Neural progenitor cell (in vitro differentiated cells): ENCODE measurements around the gene MDM4. TPM values are rescaled to one million over a fixed set of nuclear protein-coding genes. Genes with fewer than 3 reads are reported as not detected.
A peak's percentile ranks its signal among the peaks of the same experiment; 100 is the strongest.

ENCODE experiments used
- DNase-seq: peaks from one replicate; pipeline ENCODE4 v3.0.0-alpha.2; 2016; ENCODE audit warnings: low spot score
- H2AFZ ChIP-seq: fragments of 200-600 bp; sonication (generic); replicated peaks from 2 replicates; pipeline ENCODE4 v1.6.1; 2016; ENCODE audit warnings: antibody characterized with exemption
- H3F3A ChIP-seq: fragments of 200-600 bp; sonication (generic); 2 replicates; pipeline ENCODE4 v1.6.1; 2016; ENCODE audit warnings: antibody characterized with exemption, low read depth
- H3K27ac ChIP-seq: fragments of 200-600 bp; sonication (generic); 2 replicates; pipeline ENCODE4 v1.5.1; 2016; ENCODE audit warnings: mild to moderate bottlenecking
- H3K27me3 ChIP-seq: fragments of 200-600 bp; sonication (generic); 2 replicates; pipeline ENCODE4 v1.6.1; 2016; ENCODE audit warnings: mild to moderate bottlenecking, moderate library complexity
- H3K36me3 ChIP-seq: fragments of 200-600 bp; sonication (generic); 2 replicates; pipeline ENCODE4 v1.5.1; 2016
- H3K4me1 ChIP-seq: fragments of 200-600 bp; sonication (generic); 2 replicates; pipeline ENCODE4 v1.6.1; 2016; ENCODE audit warnings: mixed run types
- H3K4me2 ChIP-seq: fragments of 200-600 bp; sonication (generic); 2 replicates; pipeline ENCODE4 v1.6.1; 2016
- H3K4me3 ChIP-seq: fragments of 200-600 bp; sonication (generic); 2 replicates; pipeline ENCODE4 v1.5.1; 2016
- H3K79me2 ChIP-seq: fragments of 200-600 bp; sonication (generic); 2 replicates; pipeline ENCODE4 v1.6.1; 2016; ENCODE audit warnings: low read depth
- H3K9ac ChIP-seq: fragments of 200-600 bp; sonication (generic); 2 replicates; pipeline ENCODE4 v1.6.1; 2016
- H3K9me3 ChIP-seq: fragments of 200-600 bp; sonication (generic); 2 replicates; pipeline ENCODE4 v1.5.1; 2016; ENCODE audit warnings: low read depth
- H4K20me1 ChIP-seq: fragments of 200-600 bp; sonication (generic); 2 replicates; pipeline ENCODE4 v1.6.1; 2016; ENCODE audit warnings: low read depth
- H3K27ac Mint-ChIP-seq: 3 replicates; pipeline ENCODE4 v1.8.0; 2021; ENCODE audit warnings: mixed read lengths
- H3K27me3 Mint-ChIP-seq: 2 replicates; pipeline ENCODE4 v1.8.0; 2022; ENCODE audit warnings: low read depth, mild to moderate bottlenecking, inconsistent platforms, moderate library complexity, mixed read lengths; ENCODE audit not compliant: insufficient read depth
- H3K36me3 Mint-ChIP-seq: 3 replicates; pipeline ENCODE4 v1.8.0; 2021; ENCODE audit warnings: mixed read lengths
- H3K4me1 Mint-ChIP-seq: 3 replicates; pipeline ENCODE4 v1.8.0; 2021; ENCODE audit warnings: mixed read lengths
- H3K4me3 Mint-ChIP-seq: 3 replicates; pipeline ENCODE4 v1.8.0; 2021; ENCODE audit warnings: mild to moderate bottlenecking, moderate library complexity, mixed read lengths
- H3K9me3 Mint-ChIP-seq: 3 replicates; pipeline ENCODE4 v1.8.0; 2020; ENCODE audit warnings: mixed read lengths
- CTCF ChIP-seq: fragments of 200-600 bp; sonication (generic); IDR thresholded peaks from 2 replicates; pipeline ENCODE4 v1.5.1; 2017; ENCODE audit warnings: antibody characterized with exemption, mild to moderate bottlenecking
- EZH2 ChIP-seq: fragments of 200-600 bp; sonication (generic); IDR thresholded peaks from 2 replicates; pipeline ENCODE4 v1.6.1; 2017; ENCODE audit warnings: antibody characterized with exemption, mild to moderate bottlenecking, moderate library complexity
- EZH2phosphoT487 ChIP-seq: fragments of 200-600 bp; sonication (generic); IDR thresholded peaks from 2 replicates; pipeline ENCODE4 v1.6.1; 2017; ENCODE audit warnings: antibody characterized with exemption
- total RNA-seq: library from RNA; depleted of rRNA; stranded (reverse); fragments of >200 nt; gene quantifications from 2 replicates; pipeline ENCODE4 v1.2.3, GENCODE V29; 2015; ENCODE audit warnings: low replicate concordance

Gene MDM4
- total RNA-seq, 1 donor from 2014 or later: 72.9 TPM

DNA sequence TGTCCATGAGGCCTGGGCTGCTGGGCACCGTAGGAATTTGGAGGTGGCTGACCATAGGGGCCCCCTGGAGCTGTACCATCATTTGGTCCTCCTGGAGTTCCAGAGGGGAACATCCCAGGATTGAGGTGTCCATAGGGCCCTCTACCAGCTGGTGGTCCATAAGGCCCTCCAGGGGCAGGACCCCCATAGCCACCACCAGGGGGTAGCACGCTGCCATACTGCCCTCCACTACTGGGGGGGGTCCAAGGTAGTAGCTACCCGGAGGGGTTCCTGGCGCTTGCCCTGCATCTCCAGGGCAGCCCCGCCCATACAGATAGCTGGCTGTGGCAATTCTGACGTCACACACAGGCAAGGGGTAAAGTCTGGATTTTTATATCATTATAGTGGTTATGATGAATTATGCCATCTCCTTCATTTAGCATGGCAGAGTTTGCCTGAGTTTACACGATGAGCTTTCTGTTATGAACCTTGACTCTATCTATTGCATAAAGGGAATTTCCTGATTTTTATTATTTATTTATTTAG, 13.2 kb downstream of the MDM4 start:
- Histone ChIP-seq H3F3A (peaks cover 4% of the 10 kb centered on the region), H3K9ac (no peak overlapping the region), H2AFZ (no peak overlapping the region), H3K4me2 (no peak overlapping the region), H3K27me3 (no peaks in the 10 kb centered on the region), H3K27ac (no peak overlapping the region), H3K36me3 (peaks cover 22% of the 10 kb centered on the region), H3K4me3 (no peak overlapping the region), H3K79me2 (peaks cover 16% of the 10 kb centered on the region), H4K20me1 (peaks cover 27% of the 10 kb centered on the region), H3K4me1 (no peaks in the 10 kb centered on the region), H3K9me3 (no peaks in the 10 kb centered on the region)
- Mint-ChIP-seq H3K27ac (no peak overlapping the region), H3K36me3 (peaks cover 34% of the 10 kb centered on the region), H3K4me3 (no peak overlapping the region), H3K4me1 (no peaks in the 10 kb centered on the region), H3K9me3 (no peaks in the 10 kb centered on the region), H3K27me3 (no peaks in the 10 kb centered on the region)
- TF ChIP-seq CTCF (peak; percentile 6), EZH2 (no peak)
- no peak for DNase-seq

- H4K20me1 ChIP-seq: peaks cover 13% of the 10 kb centered on the region
- TF ChIP-seq CTCF (no peak), EZH2 (no peak), EZH2phosphoT487 (no peak)
- H2AFZ ChIP-seq: no peak overlapping the region
- Mint-ChIP-seq H3K9me3 (no peaks in the 10 kb centered on the region), H3K27ac (no peak overlapping the region), H3K4me1 (no peaks in the 10 kb centered on the region), H3K4me3 (no peak overlapping the region), H3K27me3 (no peaks in the 10 kb centered on the region), H3K36me3 (peaks cover 34% of the 10 kb centered on the region)
- H3K4me1 ChIP-seq: no peaks in the 10 kb centered on the region
- H3K9me3 ChIP-seq: no peaks in the 10 kb centered on the region
- H3K9ac ChIP-seq: no peak overlapping the region
- no peak overlapping the region for H3K4me3 ChIP-seq
- no peak overlapping the region for H3K4me2 ChIP-seq
- DNase-seq: no peak
- H3F3A ChIP-seq: peaks cover 4% of the 10 kb centered on the region
- H3K36me3 ChIP-seq: peaks cover 22% of the 10 kb centered on the region
- no peaks in the 10 kb centered on the region for H3K27me3 ChIP-seq
- no peak overlapping the region for H3K27ac ChIP-seq
- peaks cover under 1% of the 10 kb centered on the region for H3K79me2 ChIP-seq
Observed at GRCh38 chr1:204530932-204531331, 14.7 kb downstream of the MDM4 start.

DNA sequence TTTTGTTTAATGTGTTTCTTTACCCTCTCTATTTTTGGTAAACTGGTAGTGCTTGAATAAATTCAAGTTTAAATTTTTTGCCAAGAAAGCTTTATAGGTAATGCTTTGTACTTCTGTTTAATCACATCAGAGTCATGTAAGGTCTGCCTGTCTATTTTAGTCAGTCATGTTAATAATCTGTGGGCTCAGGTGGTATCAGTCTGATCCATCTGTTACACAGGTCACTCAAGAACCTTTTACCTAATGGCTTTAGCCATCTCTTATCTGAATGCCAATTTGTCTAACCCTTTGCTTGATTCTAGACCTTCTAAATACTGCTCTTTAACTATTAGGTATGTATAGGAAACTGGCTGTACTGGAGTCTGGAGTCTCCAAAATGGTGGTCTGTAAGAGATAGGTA, 16.6 kb downstream of the MDM4 start:
- H3K4me1 Mint-ChIP-seq: no peaks in the 10 kb centered on the region
- no peak for DNase-seq
- Histone ChIP-seq H3K4me2 (no peak overlapping the region), H3K27me3 (no peaks in the 10 kb centered on the region), H3K4me3 (no peak overlapping the region), H3K79me2 (no peaks in the 10 kb centered on the region), H4K20me1 (peaks cover 10% of the 10 kb centered on the region), H2AFZ (no peak overlapping the region), H3K36me3 (peaks cover 20% of the 10 kb centered on the region), H3F3A (peaks cover 4% of the 10 kb centered on the region), H3K9ac (no peak overlapping the region), H3K27ac (no peak overlapping the region), H3K4me1 (no peaks in the 10 kb centered on the region), H3K9me3 (no peaks in the 10 kb centered on the region)
- H3K9me3 Mint-ChIP-seq: no peaks in the 10 kb centered on the region
- no peak overlapping the region for H3K4me3 Mint-ChIP-seq
- no peak for TF ChIP-seq CTCF
- no peak for TF ChIP-seq EZH2
- TF ChIP-seq EZH2phosphoT487: no peak
- peaks cover 38% of the 10 kb centered on the region for H3K36me3 Mint-ChIP-seq
- H3K27me3 Mint-ChIP-seq: no peaks in the 10 kb centered on the region
- no peak overlapping the region for H3K27ac Mint-ChIP-seq
